HCT116 (cell line): ENCODE data around the gene MTA2. TPM values are rescaled to one million over a fixed set of nuclear protein-coding genes. Genes with fewer than 3 reads are reported as not detected.

ENCODE experiments used
- ATAC-seq: fragments of 200-7000 bp; cut with Tn5 transposase; 2 replicates; pipeline ENCODE4 v1.9.1; 2020; ENCODE audit warnings: mild to moderate bottlenecking, moderate library complexity
- BruUV-seq: library from RNA; stranded (reverse); fragments of 400-500 nt; replicated peaks from 2 replicates; lab custom pipeline; 2021; lab: Mats Ljungman, UMichigan
- CTCF ChIA-PET: fragments of 300-600 bp; sonication (Branson Sonifier 250); formaldehyde crosslinking; loops from one replicate; lab custom pipeline; 2021; ENCODE audit warnings: antibody characterized with exemption; lab: Charles Lee
- POLR2A ChIA-PET: fragments of 300-600, 350-600 bp; sonication (Branson Sonifier 250); formaldehyde crosslinking; loops from one replicate; lab custom pipeline; 2021; ENCODE audit warnings: antibody characterized with exemption; lab: Charles Lee
- RAD21 ChIA-PET, 2 experiments: fragments of 300-600 bp; sonication (Branson Sonifier 250); formaldehyde crosslinking; loops; one replicate each; lab custom pipeline; 2023; ENCODE audit warnings: low total read pairs in 2 of 2; ENCODE audit not compliant: uncharacterized antibody in 2 of 2, unreplicated experiment in 2 of 2, low non-redundant PET in 1 of 2; lab: Charles Lee
- DNase-seq: peaks from one replicate; pipeline ENCODE4 v3.0.0-alpha.2; 2010; ENCODE audit warnings: low read depth, low spot score
- H2AFZ ChIP-seq: fragments of 200-600 bp; shearing (Covaris generic), sonication (generic); 2 replicates; pipeline ENCODE4 v1.6.1; 2017; ENCODE audit warnings: low read depth, mixed run types, mixed read lengths, antibody characterized with exemption, low read length; ENCODE audit not compliant: poor library complexity, severe bottlenecking
- H3K27ac ChIP-seq: 2 replicates; pipeline ENCODE4 v1.5.1; 2012; ENCODE audit warnings: low read depth, low read length
- H3K27me3 ChIP-seq: fragments of 200-600 bp; sonication (generic); 2 replicates; pipeline ENCODE4 v1.6.1; 2016; ENCODE audit warnings: mixed run types, low read length, mixed read lengths; ENCODE audit not compliant: insufficient read depth
- H3K36me3 ChIP-seq, 2 experiments: fragments of 200-500 bp in 1 of 2; fragments of 200-600 bp in 1 of 2; sonication (Bioruptor generic) in 1 of 2; sonication (generic) in 1 of 2; 2 replicates each; pipeline versions ENCODE4 v1.5.1 to v1.6.1; 2014 to 2016; ENCODE audit warnings: low read length in 2 of 2, inconsistent platforms in 1 of 2, mixed read lengths in 1 of 2, mixed run types in 1 of 2; ENCODE audit not compliant: insufficient read depth in 2 of 2, control insufficient read depth in 1 of 2
- H3K4me1 ChIP-seq, 2 experiments: fragments of 200-600 bp in 1 of 2; sonication (generic) in 1 of 2; 2 replicates each; pipeline versions ENCODE4 v1.5.1 to v1.6.1; 2012 to 2017; ENCODE audit warnings: low read length in 2 of 2, inconsistent platforms in 1 of 2, mild to moderate bottlenecking in 1 of 2, mixed read lengths in 1 of 2, mixed run types in 1 of 2, moderate library complexity in 1 of 2; ENCODE audit not compliant: insufficient read depth in 2 of 2, control insufficient read depth in 1 of 2
- H3K4me2 ChIP-seq: fragments of 200-600 bp; sonication (generic); 2 replicates; pipeline ENCODE4 v1.6.1; 2017; ENCODE audit warnings: mixed run types, low read length, mixed read lengths
- H3K4me3 ChIP-seq, 2 experiments: fragments of 200-600 bp in 1 of 2; sonication (generic) in 1 of 2; replicated peaks in 1 of 2; 2 replicates each; pipeline ENCODE4 v1.5.1; 2011 to 2016; ENCODE audit warnings: low read length in 2 of 2, control low read depth in 1 of 2, low read depth in 1 of 2, mild to moderate bottlenecking in 1 of 2, mixed read lengths in 1 of 2, mixed run types in 1 of 2
- H3K79me2 ChIP-seq: fragments of 200-600 bp; sonication (generic); 2 replicates; pipeline ENCODE4 v1.6.1; 2017; ENCODE audit warnings: mild to moderate bottlenecking, mixed run types, low read length, moderate library complexity, mixed read lengths; ENCODE audit not compliant: insufficient read depth
- H3K9ac ChIP-seq: fragments of 200-600 bp; sonication (generic); 2 replicates; pipeline ENCODE4 v1.6.1; 2016; ENCODE audit warnings: low read length, mixed read lengths
- H3K9me2 ChIP-seq: fragments of 200-600 bp; sonication (generic), shearing (Covaris generic); 2 replicates; pipeline ENCODE4 v1.6.1; 2017; ENCODE audit warnings: mixed run types, mild to moderate bottlenecking, moderate library complexity; ENCODE audit not compliant: insufficient read depth
- H3K9me3 ChIP-seq, 2 experiments: fragments of 200-500 bp in 1 of 2; fragments of 200-600 bp in 1 of 2; sonication (Bioruptor generic) in 1 of 2; sonication (generic) in 1 of 2; 2 replicates each; pipeline ENCODE4 v1.6.1; 2014 to 2017; ENCODE audit warnings: low read length in 2 of 2, mixed read lengths in 2 of 2, inconsistent platforms in 1 of 2, low read depth in 1 of 2, mild to moderate bottlenecking in 1 of 2, mixed run types in 1 of 2, moderate library complexity in 1 of 2; ENCODE audit not compliant: control insufficient read depth in 1 of 2, insufficient read depth in 1 of 2
- H4K20me1 ChIP-seq: fragments of 200-600 bp; sonication (generic), shearing (Covaris generic); 2 replicates; pipeline ENCODE4 v1.6.1; 2017; ENCODE audit warnings: mixed run types, mild to moderate bottlenecking, moderate library complexity; ENCODE audit not compliant: insufficient read depth
- EGR1 ChIP-seq: IDR thresholded peaks from 2 replicates; pipeline ENCODE4 v1.6.1; 2012; ENCODE audit warnings: low read depth
- SRF ChIP-seq: IDR thresholded peaks from 2 replicates; pipeline ENCODE4 v1.6.1; 2012; ENCODE audit warnings: low read depth
- intact Hi-C: fragments of 100-400 bp; cut with micrococcal nuclease; formaldehyde crosslinking; loops from 2 replicates; pipeline ENCODE4 v1.10.0; 2022
- total RNA-seq: library from RNA; stranded (reverse); gene quantifications from one replicate; pipeline ENCODE4 v1.2.1, GENCODE V29; 2021; ENCODE audit not compliant: unreplicated experiment
- TF ChIP-seq, protein P1 (sequence below): IDR thresholded peaks from 2 replicates; pipeline ENCODE4 v1.6.1; 2012; ENCODE audit warnings: low read depth
- TF ChIP-seq, protein P2 (sequence below): IDR thresholded peaks from 2 replicates; pipeline ENCODE4 v1.6.1; 2012

MTA2 gene
- total RNA-seq, 1 experiment from 2014 or later: 98.9 TPM

DNA sequence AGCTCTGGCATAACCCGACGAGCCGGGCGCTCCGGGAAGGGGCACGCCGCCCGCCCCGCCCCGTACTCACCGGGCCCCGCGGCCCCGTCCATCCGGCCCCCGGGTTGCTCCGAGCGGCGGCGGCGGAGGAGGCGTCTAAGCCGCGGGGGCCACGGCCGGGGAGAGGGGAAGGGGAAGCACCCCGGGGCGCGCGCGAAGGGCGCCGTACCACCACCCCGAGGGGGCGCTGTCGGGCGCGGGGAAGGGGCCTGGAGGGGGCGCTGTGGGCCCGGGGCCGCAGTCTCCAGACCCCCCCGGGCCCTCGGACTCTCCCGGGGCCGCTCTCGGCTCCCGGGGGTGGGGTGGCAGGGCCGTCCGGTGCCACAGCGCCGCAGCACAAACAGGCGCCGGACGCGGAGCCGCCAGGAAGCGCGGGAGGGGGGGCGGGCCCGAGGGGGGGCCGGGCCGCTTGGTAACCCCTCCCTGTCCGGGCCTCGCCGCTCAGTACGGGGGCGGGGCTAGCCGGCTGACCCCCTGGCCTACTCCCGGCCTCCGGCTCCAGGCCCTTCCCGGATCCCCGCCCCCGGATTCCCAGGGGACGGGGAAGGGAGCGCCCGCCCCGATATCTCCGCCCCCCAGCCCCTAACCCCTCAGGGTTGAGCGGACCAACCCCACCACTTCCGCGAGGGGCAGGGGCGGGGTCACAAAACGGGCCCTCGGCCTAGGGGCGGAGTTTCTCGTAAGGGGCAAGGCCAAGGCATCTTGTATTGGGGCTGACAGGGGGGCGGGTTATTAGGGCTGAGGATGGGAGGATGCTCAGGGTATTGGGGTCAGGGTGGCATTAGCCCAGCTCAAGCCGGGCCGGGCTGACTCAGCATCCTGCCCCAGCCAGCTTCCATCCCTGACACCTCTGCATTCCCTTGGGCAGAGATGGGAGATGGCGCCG is 11.0 kb upstream of the MTA2 start, which contains the start of the genes EML3 and ROM1 (continued):
- TF ChIP-seq, protein P1, sequence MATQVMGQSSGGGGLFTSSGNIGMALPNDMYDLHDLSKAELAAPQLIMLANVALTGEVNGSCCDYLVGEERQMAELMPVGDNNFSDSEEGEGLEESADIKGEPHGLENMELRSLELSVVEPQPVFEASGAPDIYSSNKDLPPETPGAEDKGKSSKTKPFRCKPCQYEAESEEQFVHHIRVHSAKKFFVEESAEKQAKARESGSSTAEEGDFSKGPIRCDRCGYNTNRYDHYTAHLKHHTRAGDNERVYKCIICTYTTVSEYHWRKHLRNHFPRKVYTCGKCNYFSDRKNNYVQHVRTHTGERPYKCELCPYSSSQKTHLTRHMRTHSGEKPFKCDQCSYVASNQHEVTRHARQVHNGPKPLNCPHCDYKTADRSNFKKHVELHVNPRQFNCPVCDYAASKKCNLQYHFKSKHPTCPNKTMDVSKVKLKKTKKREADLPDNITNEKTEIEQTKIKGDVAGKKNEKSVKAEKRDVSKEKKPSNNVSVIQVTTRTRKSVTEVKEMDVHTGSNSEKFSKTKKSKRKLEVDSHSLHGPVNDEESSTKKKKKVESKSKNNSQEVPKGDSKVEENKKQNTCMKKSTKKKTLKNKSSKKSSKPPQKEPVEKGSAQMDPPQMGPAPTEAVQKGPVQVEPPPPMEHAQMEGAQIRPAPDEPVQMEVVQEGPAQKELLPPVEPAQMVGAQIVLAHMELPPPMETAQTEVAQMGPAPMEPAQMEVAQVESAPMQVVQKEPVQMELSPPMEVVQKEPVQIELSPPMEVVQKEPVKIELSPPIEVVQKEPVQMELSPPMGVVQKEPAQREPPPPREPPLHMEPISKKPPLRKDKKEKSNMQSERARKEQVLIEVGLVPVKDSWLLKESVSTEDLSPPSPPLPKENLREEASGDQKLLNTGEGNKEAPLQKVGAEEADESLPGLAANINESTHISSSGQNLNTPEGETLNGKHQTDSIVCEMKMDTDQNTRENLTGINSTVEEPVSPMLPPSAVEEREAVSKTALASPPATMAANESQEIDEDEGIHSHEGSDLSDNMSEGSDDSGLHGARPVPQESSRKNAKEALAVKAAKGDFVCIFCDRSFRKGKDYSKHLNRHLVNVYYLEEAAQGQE: no peak
- TF ChIP-seq SRF: no peak

GRCh38 chr11:62611705-62612365 is 10.2 kb upstream of the MTA2 start:
- POLR2A ChIA-PET: interaction anchor here (0.8 to 2.2 kb wide), 5 partner anchors 10 to 229 kb away, joined by 4 to 6 read pairs (median 5); partner anchors contain the start of genes B3GAT3, C11orf98, CSKMT and MTA2
- Histone ChIP-seq H3K27ac (peak overlapping the region; percentile 83), H3K36me3 (peaks cover 0 to 5% of the 10 kb centered on the region in 2 experiments; a peak in 2 of 4 replicates), H3K4me1 (peaks cover 28 to 45% of the 10 kb centered on the region in 2 experiments), H3K4me2 (peak overlapping the region; percentile 87), H3K9me2 (no peaks in the 10 kb centered on the region), H3K4me3 (peak overlapping the region; percentile 87 to 94), H3K9ac (peak overlapping the region; percentile 93), H3K27me3 (no peaks in the 10 kb centered on the region), H3K79me2 (peaks cover 13% of the 10 kb centered on the region), H3K9me3 (no peaks in the 10 kb centered on the region), H2AFZ (no peak overlapping the region)
- intact Hi-C loops: loop anchor here (5.0 kb wide), 1 partner anchor 35 kb away; the partner anchor contains the start of gene GANAB
- TSS peak; percentile 34 for BruUV-seq
- RAD21 ChIA-PET: interaction anchor here (1.0 to 1.4 kb wide), 2 partner anchors 20 to 188 kb away, joined by 4 to 5 read pairs; partner anchors contain the start of gene TUT1 (in 1 of the 2)
- DNase-seq (no peak), ATAC-seq (peak; percentile 34)
- CTCF ChIA-PET: interaction anchor here (0.8 to 2.8 kb wide), 9 partner anchors 9 to 217 kb away, joined by 3 to 16 read pairs (median 4); partner anchors contain the start of genes B3GAT3, C11orf98, CSKMT and HNRNPUL2
- no peak for TF ChIP-seq EGR1
- TF ChIP-seq, protein P2, sequence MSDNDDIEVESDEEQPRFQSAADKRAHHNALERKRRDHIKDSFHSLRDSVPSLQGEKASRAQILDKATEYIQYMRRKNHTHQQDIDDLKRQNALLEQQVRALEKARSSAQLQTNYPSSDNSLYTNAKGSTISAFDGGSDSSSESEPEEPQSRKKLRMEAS: 0 out of 2 replicates have a peak, but pooled peaks have one; percentile 54
- TF ChIP-seq, all 23 proteins: peak for 1
- no peaks in the 10 kb centered on the region for H4K20me1 ChIP-seq
